HUES48 (cell line): ENCODE results near the gene KIF9.
"Not testable (repeated sequence)": the region's sequence is repeated elsewhere in the genome, so short reads cannot be mapped to it uniquely, and the experiment has no call there.

Source experiments
- H3K27ac ChIP-seq: one replicate; pipeline ENCODE4 v1.7.0; 2013; ENCODE audit warnings: low read depth, low read length, inconsistent platforms
- H3K27me3 ChIP-seq: 2 replicates; pipeline ENCODE4 v1.6.1; 2013; ENCODE audit warnings: mild to moderate bottlenecking, low read length; ENCODE audit not compliant: control insufficient read depth, insufficient read depth
- H3K36me3 ChIP-seq: 2 replicates; pipeline ENCODE4 v1.6.1; 2013; ENCODE audit warnings: low read length; ENCODE audit not compliant: control insufficient read depth, insufficient read depth
- H3K4me1 ChIP-seq: 2 replicates; pipeline ENCODE4 v1.6.1; 2013; ENCODE audit warnings: mild to moderate bottlenecking, low read length; ENCODE audit not compliant: control insufficient read depth, insufficient read depth
- H3K4me3 ChIP-seq: 2 replicates; pipeline ENCODE4 v1.5.1; 2013; ENCODE audit warnings: mild to moderate bottlenecking, low read depth, low read length
- H3K9ac ChIP-seq: 2 replicates; pipeline ENCODE4 v1.6.1; 2013; ENCODE audit warnings: mild to moderate bottlenecking, low read depth, low read length, moderate library complexity
- H3K9me3 ChIP-seq: 2 replicates; pipeline ENCODE4 v1.6.1; 2013; ENCODE audit warnings: low read length; ENCODE audit not compliant: control insufficient read depth, insufficient read depth

The KIF9 gene

GRCh38 chr3:47282424-47283192, at the start of gene KIF9, which contains the start of gene KLHL18:
KIF9 (minus strand) TSS chr3:47282799; CDS start chr3:47277374, 5,425 bp downstream.
KLHL18 (plus strand) TSS chr3:47282944; CDS start chr3:47282966, 22 bp downstream.
- Histone ChIP-seq H3K9ac (peak within 1 kb of the TSS; percentile 85), H3K36me3 (peaks cover 7% of the 10 kb centered on the region), H3K9me3 (no peaks in the 10 kb centered on the region), H3K27ac (peak within 1 kb of the TSS; percentile 98), H3K4me1 (0 out of 2 replicates have a peak, but pooled peaks cover 10% of the 10 kb centered on the region), H3K4me3 (peak within 1 kb of the TSS; percentile 88), H3K27me3 (no peaks in the 10 kb centered on the region)

- Histone ChIP-seq H3K36me3 (peaks cover 72% of the 10 kb centered on the region), H3K9me3 (no peaks in the 10 kb centered on the region), H3K4me1 (no peaks in the 10 kb centered on the region), H3K27me3 (no peaks in the 10 kb centered on the region), H3K27ac (no peak overlapping the region), H3K4me3 (no peak overlapping the region), H3K9ac (no peak overlapping the region)
Measured at GRCh38 chr3:47324278-47324865, 41.8 kb upstream of the KIF9 start.

GRCh38 chr3:47323431-47324277, 41.1 kb upstream of the KIF9 start:
- H3K9me3 ChIP-seq, result no peaks in the 10 kb centered on the region
- H3K9ac ChIP-seq, result no peak overlapping the region
- no peaks in the 10 kb centered on the region for H3K4me1 ChIP-seq
- H3K27me3 ChIP-seq, result no peaks in the 10 kb centered on the region
- H3K4me3 ChIP-seq, result no peak overlapping the region
- no peak overlapping the region for H3K27ac ChIP-seq
- H3K36me3 ChIP-seq, result peaks cover 75% of the 10 kb centered on the region

- Histone ChIP-seq H3K4me1 (no peaks in the 10 kb centered on the region), H3K27ac (no peak overlapping the region), H3K9me3 (no peaks in the 10 kb centered on the region), H3K27me3 (no peaks in the 10 kb centered on the region), H3K4me3 (no peak overlapping the region), H3K36me3 (peaks cover 51% of the 10 kb centered on the region), H3K9ac (no peak overlapping the region)
Measured at GRCh38 chr3:47319956-47320355, 37.4 kb upstream of the KIF9 start.

GRCh38 chr3:47318916-47319315, 36.3 kb upstream of the KIF9 start:
- Histone ChIP-seq H3K36me3 (peaks cover 46% of the 10 kb centered on the region), H3K4me3 (no peak overlapping the region), H3K9ac (no peak overlapping the region), H3K9me3 (no peaks in the 10 kb centered on the region), H3K4me1 (no peaks in the 10 kb centered on the region), H3K27ac (no peak overlapping the region), H3K27me3 (no peaks in the 10 kb centered on the region)

- H3K4me3 ChIP-seq, H3K9me3 ChIP-seq, H3K27ac ChIP-seq, H3K27me3 ChIP-seq, H3K4me1 ChIP-seq, H3K9ac ChIP-seq: not testable (repeated sequence)
- peaks cover 21% of the 10 kb centered on the region for H3K36me3 ChIP-seq
Measured at GRCh38 chr3:47316151-47316550, 33.6 kb upstream of the KIF9 start.

GRCh38 chr3:47315069-47315647, 32.6 kb upstream of the KIF9 start:
- Histone ChIP-seq H3K27ac (no peak overlapping the region), H3K9me3 (no peaks in the 10 kb centered on the region), H3K9ac (no peak overlapping the region), H3K4me1 (no peaks in the 10 kb centered on the region), H3K4me3 (no peak overlapping the region), H3K27me3 (no peaks in the 10 kb centered on the region), H3K36me3 (peaks cover 12% of the 10 kb centered on the region)

GRCh38 chr3:47314056-47314764, 31.6 kb upstream of the KIF9 start:
- Histone ChIP-seq H3K4me3 (no peak overlapping the region), H3K9ac (no peak overlapping the region), H3K27ac (no peak overlapping the region), H3K4me1 (no peaks in the 10 kb centered on the region), H3K36me3 (0 out of 2 replicates have a peak, but pooled peaks cover 3% of the 10 kb centered on the region), H3K27me3 (no peaks in the 10 kb centered on the region), H3K9me3 (no peaks in the 10 kb centered on the region)

GRCh38 chr3:47313341-47314055, 30.9 kb upstream of the KIF9 start:
- H3K9ac ChIP-seq, result no peak overlapping the region
- H3K27ac ChIP-seq, result no peak overlapping the region

GRCh38 chr3:47310391-47310790, 27.8 kb upstream of the KIF9 start:
- Histone ChIP-seq H3K27ac (no peak overlapping the region), H3K4me3 (no peak overlapping the region), H3K9me3 (no peaks in the 10 kb centered on the region), H3K36me3 (no peaks in the 10 kb centered on the region; the same call in 1 of the 2 replicates), H3K4me1 (no peaks in the 10 kb centered on the region), H3K9ac (no peak overlapping the region), H3K27me3 (no peaks in the 10 kb centered on the region)

More at GRCh38 chr3:47313341-47314055, 30.9 kb upstream of the KIF9 start:
- Histone ChIP-seq H3K27me3 (no peaks in the 10 kb centered on the region), H3K4me3 (no peak overlapping the region), H3K36me3 (no peaks in the 10 kb centered on the region), H3K9me3 (no peaks in the 10 kb centered on the region), H3K4me1 (no peaks in the 10 kb centered on the region)
